GM18519 (cell line): Measurements from ENCODE around the gene KCNK3.
"Not testable (repeated sequence)": the region's sequence is repeated elsewhere in the genome, so short reads cannot be mapped to it uniquely, and the experiment has no call there.

ENCODE experiments used
- ATAC-seq: cut with Tn5 transposase; IDR thresholded peaks from one replicate; pipeline ENCODE4 v1.9.1; 2021; ENCODE audit warnings: mild to moderate bottlenecking, moderate library complexity; ENCODE audit not compliant: unreplicated experiment, low FRiP score

KCNK3 gene

DNA sequence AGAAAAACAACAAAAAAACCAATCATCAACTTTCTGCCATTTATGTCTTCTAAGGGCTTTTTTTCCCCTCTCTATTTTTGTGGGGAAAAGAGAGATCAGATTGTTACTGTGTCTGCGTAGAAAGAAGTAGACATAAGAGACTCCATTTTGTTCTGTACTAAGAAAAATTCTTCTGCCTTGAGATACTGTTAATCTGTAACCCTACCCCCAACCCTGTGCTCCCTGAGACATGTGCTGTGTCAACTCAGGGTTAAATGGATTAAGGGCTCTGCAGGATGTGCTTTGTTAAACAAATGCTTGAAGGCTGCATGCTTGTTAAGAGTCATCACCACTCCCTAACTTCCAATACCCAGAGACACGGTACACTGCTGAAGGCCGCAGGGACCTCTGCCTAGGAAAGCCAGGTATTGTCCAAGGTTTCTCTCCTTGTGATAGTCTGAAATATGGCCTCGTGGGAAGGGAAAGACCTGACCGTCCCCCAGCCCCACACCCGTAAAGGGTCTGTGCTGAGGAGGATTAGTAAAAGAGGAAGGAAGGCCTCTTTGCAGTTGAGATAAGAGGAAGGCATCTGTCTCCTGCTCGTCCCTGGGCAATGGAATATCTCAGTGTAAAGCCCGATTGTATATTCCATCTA is 57.4 kb downstream of the KCNK3 start:
- not testable (repeated sequence) for ATAC-seq

DNA sequence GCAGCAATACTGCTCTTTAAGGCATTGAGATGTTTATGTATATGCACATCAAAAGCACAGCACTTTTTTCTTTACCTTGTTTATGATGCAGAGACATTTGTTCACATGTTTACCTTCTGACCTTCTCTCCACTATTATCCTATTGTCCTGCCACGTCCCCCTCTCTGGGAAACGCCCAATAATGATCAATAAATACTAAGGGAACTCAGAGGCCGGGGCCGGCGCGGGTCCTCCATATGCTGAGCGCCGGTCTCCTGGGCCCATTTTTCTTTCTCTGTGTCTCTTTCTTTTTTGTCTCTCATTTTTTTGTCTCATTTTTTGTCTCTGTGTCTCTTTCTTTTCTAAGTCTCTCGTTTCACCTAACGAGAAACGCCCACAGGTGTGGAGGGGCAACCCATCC is 57.9 kb downstream of the KCNK3 start:
- ATAC-seq = not testable (repeated sequence)

DNA sequence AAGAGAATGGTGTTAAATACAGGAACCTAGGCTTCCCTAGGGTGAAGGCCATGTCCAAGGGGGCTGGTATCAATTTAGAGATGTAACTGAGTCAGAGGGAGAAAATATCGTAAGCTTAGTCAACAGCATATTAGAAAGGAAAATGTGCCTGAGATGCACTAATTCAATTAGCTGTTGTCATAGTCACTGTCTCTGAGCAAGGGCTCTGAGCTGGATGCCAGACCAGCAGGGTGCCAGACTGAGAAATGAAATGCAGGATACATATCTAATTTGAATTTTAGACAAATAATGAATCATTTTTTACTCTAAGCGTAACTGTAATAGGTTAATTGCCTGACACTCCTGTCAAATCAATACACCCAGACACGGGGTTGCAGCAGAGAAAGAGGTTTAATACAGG is 60.1 kb downstream of the KCNK3 start:
- no peak for ATAC-seq

DNA sequence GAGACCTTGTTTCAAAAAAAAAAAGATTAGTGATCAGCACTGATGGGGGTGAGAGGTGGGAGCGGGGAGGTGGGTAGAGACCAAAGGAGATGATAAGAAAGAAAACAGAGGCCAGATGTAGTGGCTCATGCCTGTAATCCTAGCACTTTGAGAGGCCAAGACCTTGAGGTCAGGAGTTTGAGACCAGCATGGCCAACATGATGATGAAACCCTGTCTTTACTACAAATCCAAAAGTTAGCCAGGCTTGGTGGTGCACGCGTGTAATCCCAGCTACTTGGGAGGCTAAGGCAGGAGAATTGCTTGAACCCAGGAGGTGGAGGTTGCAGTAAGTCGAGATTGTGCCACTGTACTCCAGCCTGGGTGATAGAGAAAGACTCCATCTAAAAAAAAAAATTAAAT is 62.0 kb downstream of the KCNK3 start:
- ATAC-seq = no peak

DNA sequence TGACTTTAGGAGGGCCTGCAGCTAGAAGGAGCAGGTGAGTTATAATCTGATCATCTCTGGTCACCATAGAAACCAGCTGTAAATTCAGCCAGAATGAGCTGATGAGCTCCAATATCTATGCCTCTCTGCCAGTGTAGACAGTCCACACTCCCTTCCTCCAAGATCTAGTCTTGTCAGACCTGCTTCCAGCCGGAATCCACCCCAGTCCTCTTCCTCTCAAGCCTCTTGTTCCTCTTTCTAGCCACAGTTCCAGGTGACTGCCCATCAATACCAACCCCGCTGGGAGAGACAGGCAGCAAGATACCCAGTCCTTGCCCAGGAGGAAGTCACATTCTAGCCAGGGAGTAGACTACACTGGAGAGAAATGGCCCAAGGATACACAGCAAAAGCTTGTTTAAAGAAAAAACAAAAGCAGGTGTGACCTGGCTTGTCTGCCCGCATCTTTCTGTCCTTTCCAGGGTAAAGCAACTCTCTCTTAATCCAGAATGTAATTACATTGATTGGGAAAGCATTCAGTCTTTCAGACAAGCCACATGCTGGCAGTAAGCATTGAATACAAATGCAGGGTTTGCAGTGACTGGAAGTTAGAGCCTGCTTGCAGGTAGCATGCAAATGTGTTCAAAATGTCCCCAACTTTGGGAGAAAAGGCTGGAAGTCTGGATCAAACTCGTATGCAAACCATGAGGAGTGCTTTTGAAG is 62.6 kb downstream of the KCNK3 start:
- ATAC-seq = no peak

DNA sequence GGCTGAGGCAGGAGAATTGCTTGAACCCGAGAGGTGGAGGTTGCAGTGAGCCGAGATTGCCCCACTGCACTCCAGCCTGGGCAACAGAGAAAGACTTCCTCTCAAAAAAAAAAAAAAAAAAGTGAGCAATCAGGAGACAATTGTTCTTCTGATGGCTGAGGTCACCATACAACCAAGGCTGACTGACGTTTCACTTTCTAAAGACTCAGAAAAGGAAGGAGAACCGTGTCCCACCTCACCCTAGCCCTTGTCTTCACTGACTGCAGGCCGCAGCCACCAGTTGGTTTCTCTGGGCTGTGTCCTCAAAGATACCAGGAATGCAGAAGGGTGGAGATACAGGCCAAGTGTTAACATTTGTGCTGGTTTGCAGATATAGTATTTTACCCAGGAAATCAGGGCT is 63.8 kb downstream of the KCNK3 start:
- no peak for ATAC-seq

DNA sequence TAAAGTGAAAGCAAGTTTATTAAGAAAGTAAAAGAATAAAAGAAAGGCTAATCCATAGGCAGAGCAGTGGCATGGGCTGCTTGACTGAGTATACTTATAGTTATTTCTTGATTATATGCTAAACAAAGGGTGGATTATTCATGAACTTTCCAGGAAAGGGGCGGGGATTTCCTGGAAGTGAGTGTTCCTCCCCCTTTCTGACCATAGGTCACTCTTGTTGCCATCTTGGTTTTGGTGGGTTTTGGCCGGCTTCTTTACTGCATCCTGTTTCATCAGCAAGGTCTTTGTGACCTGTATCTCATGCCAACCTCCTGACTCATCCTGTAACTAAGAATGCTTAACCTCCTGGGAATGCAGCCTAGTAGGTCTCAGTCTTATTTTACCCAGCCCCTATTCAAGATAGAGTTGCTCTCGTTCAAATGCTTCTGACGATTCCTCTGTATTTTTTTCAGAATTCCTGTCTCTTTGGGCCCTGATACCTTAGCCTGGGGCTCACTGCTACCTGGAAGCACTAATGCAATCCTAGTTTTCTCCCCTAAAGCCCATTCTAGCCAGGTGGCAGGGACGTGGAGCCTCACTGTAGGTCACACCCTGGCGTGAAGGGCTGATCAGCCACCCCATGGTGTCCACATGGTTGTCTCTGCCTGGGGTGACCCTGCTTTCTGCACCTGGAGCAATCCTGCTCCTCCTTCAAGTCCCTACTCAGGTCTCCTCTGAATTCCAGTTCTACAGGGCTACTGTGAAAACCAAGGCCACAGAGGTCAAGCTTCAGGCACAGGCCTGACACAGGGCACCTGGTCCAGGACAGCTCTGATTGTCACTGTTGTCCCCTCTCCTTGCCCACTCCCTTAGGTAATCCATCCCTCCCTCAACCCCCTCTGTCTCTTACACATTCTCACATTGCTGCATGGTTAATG is 65.6 kb downstream of the KCNK3 start:
- ATAC-seq = no peak

- no peak for ATAC-seq
Measured at GRCh38 chr2:26758790-26759321, 66.3 kb downstream of the KCNK3 start.

- ATAC-seq = no peak
Measured at GRCh38 chr2:26759845-26760244, 67.3 kb downstream of the KCNK3 start.

DNA sequence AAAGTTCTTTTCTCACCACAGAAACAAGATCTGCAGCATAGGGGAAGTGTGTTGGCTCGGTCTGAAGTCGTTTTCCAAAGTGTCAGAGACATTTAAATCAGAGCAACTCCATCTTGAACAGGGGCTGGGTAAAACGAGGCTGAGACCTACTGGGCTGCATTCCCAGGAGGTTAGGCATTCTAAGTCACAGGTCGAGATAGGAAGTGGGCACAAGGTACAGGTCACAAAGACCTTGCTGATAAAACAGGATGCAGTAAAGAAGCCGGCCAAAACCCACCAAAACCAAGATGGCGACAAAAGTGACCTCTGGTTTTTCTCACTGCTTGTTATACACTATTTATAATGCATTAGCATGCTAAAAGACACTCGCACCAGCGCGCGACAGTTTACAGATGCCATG is 68.5 kb downstream of the KCNK3 start:
- not testable (repeated sequence) for ATAC-seq

- no peak for ATAC-seq
Measured at GRCh38 chr2:26763019-26763418, 70.5 kb downstream of the KCNK3 start.

- no peak for ATAC-seq
Measured at GRCh38 chr2:26764078-26764887, 71.8 kb downstream of the KCNK3 start, which contains the start of gene SLC35F6. Gene SLC35F6, plus strand, starts transcription at chr2:26764284. Its CDS starts 66 bp downstream, at chr2:26764350.

DNA sequence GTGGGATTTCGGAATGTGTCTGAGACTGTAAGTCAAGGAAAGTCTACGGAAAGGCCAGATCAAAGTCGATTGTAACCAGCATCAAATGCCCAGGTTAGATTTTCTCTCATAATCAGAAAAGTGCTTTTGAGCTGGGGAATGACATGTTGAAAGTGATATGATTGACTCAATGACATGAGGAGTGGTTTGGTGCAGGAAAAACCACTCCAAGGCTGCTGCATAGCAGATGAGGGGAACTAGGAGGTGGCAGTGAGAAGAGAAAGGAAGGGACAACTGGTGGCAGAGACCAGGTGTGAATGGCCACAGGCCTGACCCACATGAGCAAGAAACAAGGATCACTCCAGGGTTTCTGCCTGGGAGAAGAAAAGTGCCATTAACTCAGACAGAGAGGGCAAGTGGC is 72.4 kb downstream of the KCNK3 start:
- ATAC-seq = no peak

- no peak for ATAC-seq
Measured at GRCh38 chr2:26765475-26766200, 73.1 kb downstream of the KCNK3 start.

- no peak for ATAC-seq
Measured at GRCh38 chr2:26767129-26767528, 74.6 kb downstream of the KCNK3 start.

DNA sequence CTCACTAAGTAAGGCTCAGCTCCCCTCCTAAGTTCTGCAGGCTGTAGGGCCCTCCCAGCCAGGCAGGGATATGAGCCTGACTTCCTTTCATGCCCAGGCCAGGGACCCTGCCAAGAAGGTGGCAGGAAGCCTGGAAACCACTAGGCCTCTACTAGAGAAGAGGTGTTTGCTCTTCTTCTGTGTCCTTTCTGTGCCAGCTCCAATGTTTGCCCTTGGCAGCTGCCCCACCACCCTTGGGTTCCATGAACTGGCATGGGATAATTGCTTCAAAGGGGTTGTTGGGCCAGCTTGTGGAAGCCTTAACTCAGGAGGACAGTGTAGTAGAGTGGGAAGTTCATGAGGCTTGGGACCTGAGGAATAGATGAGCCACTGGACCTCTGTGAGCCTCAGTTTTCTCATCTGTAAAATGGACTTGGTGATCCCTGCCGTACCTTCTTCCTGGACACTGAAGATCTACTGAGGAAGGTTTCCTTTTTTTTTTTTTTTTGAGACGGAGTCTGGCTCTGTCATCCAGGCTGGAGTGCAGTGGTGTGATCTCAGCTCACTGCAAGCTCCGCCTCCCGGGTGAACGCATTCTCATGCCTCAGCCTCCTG is 75.5 kb downstream of the KCNK3 start:
- ATAC-seq = no peak

GRCh38 chr2:26768759-26769088 is 76.2 kb downstream of the KCNK3 start:
- ATAC-seq = no peak

- ATAC-seq = no peak
Measured at GRCh38 chr2:26769089-26769761, 76.7 kb downstream of the KCNK3 start.
